Stimulated activated naive CD8-positive, alpha-beta T cell treated with anti-CD3 and anti-CD28 coated beads, Interleukin-15, Interleukin-2, amounts not matched to agents 100 ng/mL and 50 ng/mL, for 24 hours (primary cell): ENCODE data around the gene TOPBP1.

Experiments used
- H3K27ac Mint-ChIP-seq: one replicate; pipeline ENCODE4 v1.8.0; 2021; ENCODE audit warnings: mild to moderate bottlenecking, mixed read lengths
- H3K27me3 Mint-ChIP-seq: one replicate; pipeline ENCODE4 v1.8.0; 2021; ENCODE audit warnings: mixed read lengths
- H3K36me3 Mint-ChIP-seq: one replicate; pipeline ENCODE4 v1.8.0; 2021; ENCODE audit warnings: low read depth, mixed read lengths
- H3K4me1 Mint-ChIP-seq: one replicate; pipeline ENCODE4 v1.8.0; 2021; ENCODE audit warnings: low read depth, mixed read lengths
- H3K4me3 Mint-ChIP-seq: one replicate; pipeline ENCODE4 v1.8.0; 2021; ENCODE audit warnings: mild to moderate bottlenecking, mixed read lengths
- H3K9me3 Mint-ChIP-seq: one replicate; pipeline ENCODE4 v1.8.0; 2021; ENCODE audit warnings: mixed read lengths

Gene TOPBP1

GRCh38 chr3:133606342-133606741 is 55.4 kb downstream of the TOPBP1 start:
- H3K27ac Mint-ChIP-seq = no peak overlapping the region
- no peaks in the 10 kb centered on the region for H3K9me3 Mint-ChIP-seq
- H3K4me3 Mint-ChIP-seq = no peak overlapping the region
- peaks cover 85% of the 10 kb centered on the region for H3K36me3 Mint-ChIP-seq
- no peaks in the 10 kb centered on the region for H3K4me1 Mint-ChIP-seq
- no peaks in the 10 kb centered on the region for H3K27me3 Mint-ChIP-seq

- Mint-ChIP-seq H3K4me1 (peaks cover 10% of the 10 kb centered on the region), H3K9me3 (no peaks in the 10 kb centered on the region), H3K27me3 (no peaks in the 10 kb centered on the region), H3K4me3 (no peak overlapping the region), H3K27ac (no peak overlapping the region), H3K36me3 (peaks cover 51% of the 10 kb centered on the region)
Measured at GRCh38 chr3:133600572-133601081, 61.1 kb downstream of the TOPBP1 start.

GRCh38 chr3:133599280-133599679 is 62.5 kb downstream of the TOPBP1 start:
- Mint-ChIP-seq H3K27ac (no peak overlapping the region), H3K36me3 (peaks cover 40% of the 10 kb centered on the region), H3K4me3 (no peak overlapping the region), H3K9me3 (no peaks in the 10 kb centered on the region), H3K27me3 (no peaks in the 10 kb centered on the region), H3K4me1 (peaks cover 22% of the 10 kb centered on the region)

GRCh38 chr3:133598405-133598804 is 63.3 kb downstream of the TOPBP1 start:
- Mint-ChIP-seq H3K4me1 (peaks cover 22% of the 10 kb centered on the region), H3K36me3 (peaks cover 34% of the 10 kb centered on the region), H3K4me3 (no peak overlapping the region), H3K9me3 (no peaks in the 10 kb centered on the region), H3K27me3 (no peaks in the 10 kb centered on the region), H3K27ac (no peak overlapping the region)

- H3K4me3 Mint-ChIP-seq = no peak overlapping the region
Measured at GRCh38 chr3:133595341-133595740, 66.4 kb downstream of the TOPBP1 start.

GRCh38 chr3:133593243-133593642 is 68.5 kb downstream of the TOPBP1 start:
- Mint-ChIP-seq H3K27ac (peak overlapping the region; percentile 17), H3K27me3 (no peaks in the 10 kb centered on the region), H3K4me1 (peaks cover 45% of the 10 kb centered on the region), H3K36me3 (peaks cover 24% of the 10 kb centered on the region), H3K9me3 (no peaks in the 10 kb centered on the region), H3K4me3 (no peak overlapping the region)

More at GRCh38 chr3:133595341-133595740, 66.4 kb downstream of the TOPBP1 start:
- Mint-ChIP-seq H3K9me3 (no peaks in the 10 kb centered on the region), H3K27ac (peak overlapping the region; percentile 77), H3K27me3 (no peaks in the 10 kb centered on the region), H3K36me3 (peaks cover 8% of the 10 kb centered on the region), H3K4me1 (peaks cover 38% of the 10 kb centered on the region)

- Mint-ChIP-seq H3K4me1 (peaks cover 49% of the 10 kb centered on the region), H3K9me3 (no peaks in the 10 kb centered on the region), H3K27ac (peak overlapping the region; percentile 17), H3K27me3 (no peaks in the 10 kb centered on the region), H3K36me3 (peaks cover 25% of the 10 kb centered on the region), H3K4me3 (no peak overlapping the region)
Measured at GRCh38 chr3:133592843-133593242, 68.9 kb downstream of the TOPBP1 start.

- Mint-ChIP-seq H3K27me3 (no peaks in the 10 kb centered on the region), H3K4me1 (peaks cover 53% of the 10 kb centered on the region), H3K4me3 (no peak overlapping the region), H3K9me3 (no peaks in the 10 kb centered on the region), H3K27ac (peak overlapping the region; percentile 8), H3K36me3 (peaks cover 38% of the 10 kb centered on the region)
Measured at GRCh38 chr3:133591271-133591742, 70.4 kb downstream of the TOPBP1 start.

- Mint-ChIP-seq H3K9me3 (no peaks in the 10 kb centered on the region), H3K27ac (no peak overlapping the region), H3K4me3 (no peak overlapping the region), H3K36me3 (peaks cover 52% of the 10 kb centered on the region), H3K27me3 (no peaks in the 10 kb centered on the region), H3K4me1 (peaks cover 40% of the 10 kb centered on the region)
Measured at GRCh38 chr3:133589503-133589902, 72.2 kb downstream of the TOPBP1 start.

- Mint-ChIP-seq H3K27ac (peak overlapping the region; percentile 23), H3K27me3 (no peaks in the 10 kb centered on the region), H3K9me3 (no peaks in the 10 kb centered on the region), H3K36me3 (peaks cover 58% of the 10 kb centered on the region), H3K4me3 (no peak overlapping the region), H3K4me1 (peaks cover 42% of the 10 kb centered on the region)
Measured at GRCh38 chr3:133588784-133589465, 72.8 kb downstream of the TOPBP1 start.

GRCh38 chr3:133588035-133588434 is 73.7 kb downstream of the TOPBP1 start:
- Mint-ChIP-seq H3K27ac (no peak overlapping the region), H3K27me3 (no peaks in the 10 kb centered on the region), H3K36me3 (peaks cover 67% of the 10 kb centered on the region), H3K4me3 (no peak overlapping the region), H3K4me1 (peaks cover 42% of the 10 kb centered on the region), H3K9me3 (no peaks in the 10 kb centered on the region)

GRCh38 chr3:133583396-133583795 is 78.3 kb downstream of the TOPBP1 start:
- Mint-ChIP-seq H3K36me3 (peaks cover 81% of the 10 kb centered on the region), H3K27me3 (no peaks in the 10 kb centered on the region), H3K4me3 (no peak overlapping the region), H3K9me3 (no peaks in the 10 kb centered on the region), H3K4me1 (peaks cover 56% of the 10 kb centered on the region), H3K27ac (peak overlapping the region; percentile 52)

GRCh38 chr3:133578548-133579191 is 83.1 kb downstream of the TOPBP1 start:
- Mint-ChIP-seq H3K27ac (peak overlapping the region; percentile 86), H3K4me3 (peak overlapping the region; percentile 93), H3K4me1 (peaks cover 73% of the 10 kb centered on the region), H3K27me3 (no peaks in the 10 kb centered on the region), H3K9me3 (no peaks in the 10 kb centered on the region), H3K36me3 (peaks cover 79% of the 10 kb centered on the region)

- no peaks in the 10 kb centered on the region for H3K27me3 Mint-ChIP-seq
- peak overlapping the region; percentile 93 for H3K4me3 Mint-ChIP-seq
- H3K36me3 Mint-ChIP-seq = peaks cover 57% of the 10 kb centered on the region
- peaks cover 79% of the 10 kb centered on the region for H3K4me1 Mint-ChIP-seq
- H3K9me3 Mint-ChIP-seq = no peaks in the 10 kb centered on the region
- H3K27ac Mint-ChIP-seq = peak overlapping the region; percentile 74
Measured at GRCh38 chr3:133576169-133576568, 85.6 kb downstream of the TOPBP1 start.

GRCh38 chr3:133575086-133575485 is 86.7 kb downstream of the TOPBP1 start:
- H3K4me3 Mint-ChIP-seq = peak overlapping the region; percentile 93
- peaks cover 81% of the 10 kb centered on the region for H3K4me1 Mint-ChIP-seq
- H3K27ac Mint-ChIP-seq = peak overlapping the region; percentile 94
- H3K9me3 Mint-ChIP-seq = no peaks in the 10 kb centered on the region
- no peaks in the 10 kb centered on the region for H3K27me3 Mint-ChIP-seq
- peaks cover 53% of the 10 kb centered on the region for H3K36me3 Mint-ChIP-seq
